Mesendoderm (in vitro differentiated cells): ENCODE measurements around the gene IGLL1.
"Not testable (repeated sequence)": the region's sequence is repeated elsewhere in the genome, so short reads cannot be mapped to it uniquely, and the experiment has no call there.

ENCODE experiments used
- DNase-seq: peaks from one replicate; pipeline ENCODE4 v3.0.0; 2013
- H2AK5ac ChIP-seq: 2 replicates; pipeline ENCODE4 v1.6.1; 2013; ENCODE audit warnings: low read length, inconsistent platforms
- H2BK120ac ChIP-seq: 2 replicates; pipeline ENCODE4 v1.6.1; 2013; ENCODE audit warnings: low read depth, mild to moderate bottlenecking, low read length, moderate library complexity, mixed read lengths
- H2BK15ac ChIP-seq: replicated peaks from 2 replicates; pipeline ENCODE4 v1.6.1; 2013; ENCODE audit warnings: low read depth, mild to moderate bottlenecking, moderate library complexity
- H2BK5ac ChIP-seq: 2 replicates; pipeline ENCODE4 v1.6.1; 2013; ENCODE audit warnings: low read length, inconsistent platforms
- H3K18ac ChIP-seq: 2 replicates; pipeline ENCODE4 v1.6.1; 2013; ENCODE audit warnings: mild to moderate bottlenecking, low read length, mixed read lengths
- H3K23ac ChIP-seq: one replicate; pipeline ENCODE4 v1.6.1; 2013; ENCODE audit warnings: low read length
- H3K27ac ChIP-seq: 2 replicates; pipeline ENCODE4 v1.5.1; 2013; ENCODE audit warnings: low read depth, mild to moderate bottlenecking, inconsistent platforms, low read length, moderate library complexity
- H3K27me3 ChIP-seq: 2 replicates; pipeline ENCODE4 v1.6.1; 2013; ENCODE audit warnings: low read length, control low read depth, mild to moderate bottlenecking, inconsistent platforms; ENCODE audit not compliant: insufficient read depth, poor library complexity
- H3K36me3 ChIP-seq: 2 replicates; pipeline ENCODE4 v1.6.1; 2013; ENCODE audit warnings: low read length, inconsistent platforms; ENCODE audit not compliant: control insufficient read depth, insufficient read depth
- H3K4ac ChIP-seq: one replicate; pipeline ENCODE4 v1.6.1; 2013; ENCODE audit warnings: low read depth, mild to moderate bottlenecking, low read length, moderate library complexity
- H3K4me1 ChIP-seq: 2 replicates; pipeline ENCODE4 v1.6.1; 2013; ENCODE audit warnings: low read depth, low read length, inconsistent platforms; ENCODE audit not compliant: control insufficient read depth
- H3K4me2 ChIP-seq: 2 replicates; pipeline ENCODE4 v1.6.1; 2013; ENCODE audit warnings: low read length
- H3K4me3 ChIP-seq: 2 replicates; pipeline ENCODE4 v1.5.1; 2013; ENCODE audit warnings: mild to moderate bottlenecking, low read length
- H3K56ac ChIP-seq: one replicate; pipeline ENCODE4 v1.6.1; 2013; ENCODE audit warnings: low read length
- H3K79me1 ChIP-seq: 2 replicates; pipeline ENCODE4 v1.6.1; 2013; ENCODE audit warnings: low read length, inconsistent platforms
- H3K79me2 ChIP-seq: 2 replicates; pipeline ENCODE4 v1.6.1; 2013; ENCODE audit warnings: mild to moderate bottlenecking, low read length; ENCODE audit not compliant: control insufficient read depth, insufficient read depth
- H3K9ac ChIP-seq: 2 replicates; pipeline ENCODE4 v1.6.1; 2013; ENCODE audit warnings: low read length, inconsistent platforms
- H4K5ac ChIP-seq: one replicate; pipeline ENCODE4 v1.6.1; 2013; ENCODE audit warnings: low read length
- H4K8ac ChIP-seq: one replicate; pipeline ENCODE4 v1.6.1; 2013; ENCODE audit warnings: low read depth, mild to moderate bottlenecking, control low read depth, low read length, moderate library complexity
- WGBS: extraction: QIAGEN DNeasy Blood & Tissue Kit; methylation state at CpG from one replicate; pipeline ENCODE4 v1.1.7; 2013; ENCODE audit warnings: low lambda C conversion rate, missing lambda C conversion rate; ENCODE audit not compliant: insufficient coverage; ENCODE audit errors: extremely low coverage; 5-methylcytosine and 5-hydroxymethylcytosine counted together

Gene IGLL1

DNA sequence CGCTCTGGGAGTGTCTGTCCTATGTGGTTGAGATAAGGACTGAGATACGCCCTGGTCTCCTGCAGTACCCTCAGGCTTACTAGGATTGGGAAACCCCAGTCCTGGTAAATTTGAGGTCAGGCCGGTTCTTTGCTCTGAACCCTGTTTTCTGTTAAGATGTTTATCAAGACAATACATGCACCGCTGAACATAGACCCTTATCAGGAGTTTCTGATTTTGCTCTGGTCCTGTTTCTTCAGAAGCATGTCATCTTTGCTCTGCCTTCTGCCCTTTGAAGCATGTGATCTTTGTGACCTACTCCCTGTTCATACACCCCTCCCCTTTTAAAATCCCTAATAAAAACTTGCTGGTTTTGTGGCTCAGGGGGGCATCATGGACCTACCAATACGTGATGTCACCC, 32.7 kb downstream of the IGLL1 start:
- H3K4me2 ChIP-seq, H3K9ac ChIP-seq, H3K18ac ChIP-seq, H3K56ac ChIP-seq, H3K79me1 ChIP-seq, H3K4me3 ChIP-seq, H3K4me1 ChIP-seq, H3K27ac ChIP-seq, H3K27me3 ChIP-seq, H2BK5ac ChIP-seq, H3K36me3 ChIP-seq, H2BK15ac ChIP-seq, H4K8ac ChIP-seq, H4K5ac ChIP-seq, H3K79me2 ChIP-seq, H3K4ac ChIP-seq, H3K23ac ChIP-seq, H2AK5ac ChIP-seq, H2BK120ac ChIP-seq, DNase-seq: not testable (repeated sequence)
- WGBS, result no CpG with 5 or more reads among the region's 5 CpGs

DNA sequence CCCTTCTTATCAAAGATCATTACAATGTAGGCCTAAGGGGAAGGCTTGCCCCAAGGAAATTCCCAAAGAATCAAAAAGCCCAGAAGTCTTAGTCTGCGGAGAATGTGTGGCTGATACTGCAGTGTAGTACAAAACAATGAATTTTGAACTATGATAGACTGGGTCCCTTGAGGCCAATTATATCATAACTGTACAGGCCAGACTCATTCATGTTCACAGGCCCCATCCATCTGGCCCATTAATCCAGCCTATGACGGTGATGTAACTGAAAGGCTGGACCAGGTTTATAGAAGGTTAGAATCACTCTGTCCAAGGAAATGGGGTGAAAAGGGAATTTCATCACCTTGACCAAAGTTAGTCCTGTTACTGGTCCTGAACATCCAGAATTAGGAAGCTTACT, 35.2 kb downstream of the IGLL1 start:
- no peaks in the 10 kb centered on the region for H3K79me1 ChIP-seq
- H3K27ac ChIP-seq, result no peak overlapping the region
- H3K36me3 ChIP-seq, result peaks cover 3% of the 10 kb centered on the region
- H3K9ac ChIP-seq, result no peak overlapping the region
- no peaks in the 10 kb centered on the region for H3K79me2 ChIP-seq
- H2BK15ac ChIP-seq, result no peak overlapping the region
- no peak overlapping the region for H3K4ac ChIP-seq
- H2AK5ac ChIP-seq, result no peak overlapping the region
- no peak overlapping the region for H3K18ac ChIP-seq
- H3K23ac ChIP-seq, result no peak overlapping the region
- H2BK120ac ChIP-seq, result no peak overlapping the region
- no peak overlapping the region for H3K4me2 ChIP-seq
- no peaks in the 10 kb centered on the region for H3K4me1 ChIP-seq
- H4K8ac ChIP-seq, result no peak overlapping the region
- no peak overlapping the region for H2BK5ac ChIP-seq
- no CpG with 5 or more reads among the region's 2 CpGs for WGBS
- DNase-seq, result no peak
- no peak overlapping the region for H3K56ac ChIP-seq
- H3K27me3 ChIP-seq, result no peaks in the 10 kb centered on the region
- H4K5ac ChIP-seq, result no peak overlapping the region
- H3K4me3 ChIP-seq, result no peak overlapping the region

DNA sequence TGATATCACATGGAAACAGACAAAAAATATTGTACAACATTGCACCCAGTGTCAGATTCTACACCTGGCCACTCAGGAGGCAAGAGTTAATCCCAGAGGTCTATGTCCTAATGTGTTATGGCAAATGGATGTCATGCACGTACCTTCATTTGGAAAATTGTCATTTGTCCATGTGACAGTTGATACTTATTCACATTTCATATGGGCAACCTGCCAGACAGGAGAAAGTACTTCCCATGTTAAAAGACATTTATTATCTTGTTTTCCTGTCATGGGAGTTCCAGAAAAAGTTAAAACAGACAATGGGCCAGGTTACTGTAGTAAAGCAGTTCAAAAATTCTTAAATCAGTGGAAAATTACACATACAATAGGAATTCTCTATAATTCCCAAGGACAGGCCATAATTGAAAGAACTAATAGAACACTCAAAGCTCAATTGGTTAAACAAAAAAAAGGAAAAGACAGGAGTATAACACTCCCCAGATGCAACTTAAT, 36.5 kb downstream of the IGLL1 start:
- not testable (repeated sequence) for H2AK5ac ChIP-seq, H3K56ac ChIP-seq, H2BK5ac ChIP-seq, H3K23ac ChIP-seq, H3K36me3 ChIP-seq, H3K4me3 ChIP-seq, H3K27ac ChIP-seq, H3K4me2 ChIP-seq, H3K79me2 ChIP-seq, DNase-seq, H3K4me1 ChIP-seq, H3K79me1 ChIP-seq, H3K4ac ChIP-seq, H4K8ac ChIP-seq, H4K5ac ChIP-seq, H3K18ac ChIP-seq, H3K9ac ChIP-seq, H2BK15ac ChIP-seq, H3K27me3 ChIP-seq, H2BK120ac ChIP-seq
- WGBS, result no CpG with 5 or more reads among the region's 1 CpG

DNA sequence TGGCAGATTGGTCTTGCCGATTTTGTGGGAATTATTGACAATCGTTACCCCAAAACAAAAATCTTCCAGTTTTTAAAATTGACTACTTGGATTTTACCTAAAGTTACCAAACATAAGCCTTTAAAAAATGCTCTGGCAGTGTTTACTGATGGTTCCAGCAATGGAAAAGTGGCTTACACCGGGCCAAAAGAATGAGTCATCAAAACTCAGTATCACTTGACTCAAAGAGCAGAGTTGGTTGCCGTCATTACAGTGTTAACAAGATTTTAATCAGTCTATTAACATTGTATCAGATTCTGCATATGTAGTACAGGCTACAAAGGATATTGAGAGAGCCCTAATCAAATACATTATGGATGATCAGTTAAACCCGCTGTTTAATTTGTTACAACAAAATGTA, 37.2 kb downstream of the IGLL1 start:
- Histone ChIP-seq H3K27ac (no peak overlapping the region), H3K4me3 (no peak overlapping the region), H3K9ac (no peak overlapping the region), H3K23ac (no peak overlapping the region), H3K4me2 (no peak overlapping the region), H3K27me3 (no peaks in the 10 kb centered on the region), H3K79me1 (no peaks in the 10 kb centered on the region), H4K5ac (no peak overlapping the region), H3K56ac (no peak overlapping the region), H3K4me1 (no peaks in the 10 kb centered on the region), H3K79me2 (no peaks in the 10 kb centered on the region), H2BK15ac (no peak overlapping the region), H3K36me3 (peaks cover 3% of the 10 kb centered on the region), H2AK5ac (no peak overlapping the region), H2BK5ac (no peak overlapping the region), H3K18ac (no peak overlapping the region), H3K4ac (no peak overlapping the region), H4K8ac (no peak overlapping the region), H2BK120ac (no peak overlapping the region)
- peak; percentile 36 for DNase-seq
- no CpG with 5 or more reads among the region's 5 CpGs for whole genome bisulfite sequencing

DNA sequence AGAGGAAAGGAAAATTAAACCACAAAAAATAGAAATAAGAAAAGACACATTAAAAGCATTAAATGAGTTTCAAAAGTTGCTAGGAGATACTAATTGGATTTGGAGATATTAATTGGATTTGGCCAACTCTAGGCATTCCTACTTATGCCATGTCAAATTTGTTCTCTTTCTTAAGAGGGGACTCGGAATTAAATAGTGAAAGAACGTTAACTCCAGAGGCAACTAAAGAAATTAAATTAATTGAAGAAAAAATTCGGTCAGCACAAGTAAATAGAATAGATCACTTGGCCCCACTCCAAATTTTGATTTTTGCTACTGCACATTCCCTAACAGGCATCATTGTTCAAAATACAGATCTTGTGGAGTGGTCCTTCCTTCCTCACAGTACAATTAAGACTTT, 37.7 kb downstream of the IGLL1 start:
- not testable (repeated sequence) for H3K9ac ChIP-seq

DNA sequence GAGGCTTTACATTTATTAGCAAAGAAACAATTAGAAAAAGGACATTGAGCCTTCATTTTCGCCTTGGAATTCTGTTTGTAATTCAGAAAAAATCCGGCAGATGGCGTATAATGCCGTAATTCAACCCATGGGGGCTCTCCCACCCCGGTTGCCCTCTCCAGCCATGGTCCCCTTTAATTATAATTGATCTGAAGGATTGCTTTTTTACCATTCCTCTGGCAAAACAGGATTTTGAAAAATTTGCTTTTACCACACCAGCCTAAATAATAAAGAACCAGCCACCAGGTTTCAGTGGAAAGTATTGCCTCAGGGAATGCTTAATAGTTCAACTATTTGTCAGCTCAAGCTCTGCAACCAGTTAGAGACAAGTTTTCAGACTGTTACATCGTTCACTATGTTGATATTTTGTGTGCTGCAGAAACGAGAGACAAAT, 38.2 kb downstream of the IGLL1 start:
- peak; percentile 57 for DNase-seq
- H3K4me3 ChIP-seq, H4K5ac ChIP-seq, H2AK5ac ChIP-seq, H3K36me3 ChIP-seq, H3K4me2 ChIP-seq, H3K27ac ChIP-seq, H3K79me1 ChIP-seq, H2BK15ac ChIP-seq, H3K18ac ChIP-seq, H3K56ac ChIP-seq, H3K23ac ChIP-seq, H3K9ac ChIP-seq, H3K79me2 ChIP-seq, H2BK5ac ChIP-seq, H3K27me3 ChIP-seq, H3K4ac ChIP-seq, H3K4me1 ChIP-seq, H2BK120ac ChIP-seq, H4K8ac ChIP-seq: not testable (repeated sequence)
- no CpG with 5 or more reads among the region's 7 CpGs for WGBS

More for the DNA sequence above, 37.7 kb downstream of the IGLL1 start:
- H2BK15ac ChIP-seq, H3K27ac ChIP-seq, DNase-seq, H2BK5ac ChIP-seq, H2AK5ac ChIP-seq, H3K36me3 ChIP-seq, H3K23ac ChIP-seq, H3K56ac ChIP-seq, H4K5ac ChIP-seq, H3K4ac ChIP-seq, H3K4me3 ChIP-seq, H3K4me2 ChIP-seq, H3K4me1 ChIP-seq, H4K8ac ChIP-seq, H3K18ac ChIP-seq, H2BK120ac ChIP-seq, H3K79me2 ChIP-seq, H3K79me1 ChIP-seq, H3K27me3 ChIP-seq: not testable (repeated sequence)
- no CpG with 5 or more reads among the region's 3 CpGs for WGBS
